ENCODE measurements around the gene TSPAN18. TPM values are rescaled to one million over a fixed set of nuclear protein-coding genes. Genes with fewer than 3 reads are reported as not detected.

Gene TSPAN18
- polyA plus RNA-seq, 1 of the 3 experiments (the other 2 are of a cell fraction) = 0.72 TPM

DNA sequence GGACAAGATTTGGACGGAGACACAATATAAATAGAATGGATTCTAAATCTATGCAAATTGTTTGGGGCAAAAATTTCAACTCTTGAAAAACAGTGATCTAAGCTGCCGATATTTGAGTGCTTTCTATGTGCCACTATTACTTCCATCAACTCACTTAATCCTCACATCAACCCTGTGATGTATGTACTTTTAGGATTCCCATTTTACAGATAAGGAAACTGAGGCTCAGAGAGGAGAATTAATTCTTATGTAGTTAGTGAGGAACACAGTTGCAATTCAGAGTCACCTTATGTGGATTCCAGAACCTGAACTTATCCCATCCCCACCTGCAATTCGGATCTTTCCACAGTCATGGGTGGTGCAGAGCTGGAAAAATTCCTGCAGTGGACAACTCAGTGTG lies 60.3 kb downstream of the TSPAN18 start:
- Histone ChIP-seq H3K79me2 (ENCODE audit: insufficient read depth) (no peaks in the 10 kb centered on the region), H4K20me1 (ENCODE audit: insufficient read depth) (no peaks in the 10 kb centered on the region), H2AFZ (ENCODE audit: low read depth) (no peak overlapping the region), H3K27ac (ENCODE audit: low read depth in 2 of 2, low read length in 1 of 2) (no peak overlapping the region), H3K9me3 (no peaks in the 10 kb centered on the region), H3K4me1 (ENCODE audit: control insufficient read depth in 1 of 2, insufficient read depth in 2 of 2, low read depth in 1 of 2, low read length in 1 of 2) (peaks cover 12 to 43% of the 10 kb centered on the region in 2 experiments; a peak in 3 of 4 replicates), H3F3A (replicated peaks; ENCODE audit: insufficient read depth) (peaks cover 4% of the 10 kb centered on the region), H3K4me2 (no peak overlapping the region), H3K27me3 (ENCODE audit: insufficient read depth) (no peaks in the 10 kb centered on the region; the same call in 1 of the 2 replicates), H3K36me3 (replicated peaks in 1 of 2; ENCODE audit: control insufficient read depth in 1 of 2, insufficient read depth in 2 of 2, low read length in 1 of 2) (no peaks in the 10 kb centered on the region), H3K4me3 (ENCODE audit: low read depth in 2 of 2, low read length in 1 of 2) (no peak overlapping the region), H3K9me2 (no peaks in the 10 kb centered on the region), H3K9ac (no peak overlapping the region)
- CTCF ChIA-PET = interaction anchor here (0.8 to 2.0 kb wide), 5 partner anchors 8 to 164 kb away, joined by 3 to 11 read pairs (median 3); no protein-coding TSS in a partner anchor
- POLR2A ChIA-PET = no interaction called here
- TF ChIP-seq SIN3A (IDR thresholded peaks at IDR 0.05; ENCODE audit: borderline replicate concordance, low read depth, low read length) (no peak), FOXJ3 (CRISPR knock-in tag; IDR thresholded peaks at IDR 0.05) (no peak), GATA2 (CRISPR knock-in tag; IDR thresholded peaks at IDR 0.05) (no peak)
- TF ChIP-seq, protein P1, sequence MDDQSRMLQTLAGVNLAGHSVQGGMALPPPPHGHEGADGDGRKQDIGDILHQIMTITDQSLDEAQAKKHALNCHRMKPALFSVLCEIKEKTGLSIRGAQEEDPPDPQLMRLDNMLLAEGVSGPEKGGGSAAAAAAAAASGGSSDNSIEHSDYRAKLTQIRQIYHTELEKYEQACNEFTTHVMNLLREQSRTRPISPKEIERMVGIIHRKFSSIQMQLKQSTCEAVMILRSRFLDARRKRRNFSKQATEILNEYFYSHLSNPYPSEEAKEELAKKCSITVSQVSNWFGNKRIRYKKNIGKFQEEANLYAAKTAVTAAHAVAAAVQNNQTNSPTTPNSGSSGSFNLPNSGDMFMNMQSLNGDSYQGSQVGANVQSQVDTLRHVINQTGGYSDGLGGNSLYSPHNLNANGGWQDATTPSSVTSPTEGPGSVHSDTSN (IDR thresholded peaks at IDR 0.05) = no peak
- no peak for DNase-seq
- 82% methylated on average over 3 of the region's 3 CpGs for WGBS (ENCODE audit: low lambda C conversion rate)

DNA sequence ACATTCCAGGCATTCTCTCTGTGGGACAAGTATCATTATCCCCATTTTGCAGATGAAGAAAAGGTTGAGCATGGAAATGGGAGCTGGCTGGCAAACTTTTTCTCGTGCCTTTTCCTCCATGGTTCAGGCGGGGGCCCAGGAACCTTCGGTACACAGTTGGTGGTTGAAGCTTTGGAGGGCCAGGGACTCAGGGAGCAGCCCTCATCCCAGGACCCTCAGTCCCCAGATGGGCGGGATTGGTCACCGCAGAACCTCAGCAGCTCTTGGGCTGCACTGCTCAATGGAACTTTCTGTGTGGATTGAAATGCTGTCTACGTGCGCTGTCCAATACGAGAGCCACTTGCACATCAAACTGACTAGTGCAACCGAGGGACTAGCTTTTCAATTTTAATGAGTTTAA lies 61.2 kb downstream of the TSPAN18 start:
- no peaks in the 10 kb centered on the region; the same call in 1 of the 2 replicates for H3K27me3 ChIP-seq (ENCODE audit: insufficient read depth)
- H3K4me1 ChIP-seq (ENCODE audit: control insufficient read depth in 1 of 2, insufficient read depth in 2 of 2, low read depth in 1 of 2, low read length in 1 of 2) = peaks cover 12 to 52% of the 10 kb centered on the region in 2 experiments; a peak in 3 of 4 replicates
- TF ChIP-seq, protein P2, sequence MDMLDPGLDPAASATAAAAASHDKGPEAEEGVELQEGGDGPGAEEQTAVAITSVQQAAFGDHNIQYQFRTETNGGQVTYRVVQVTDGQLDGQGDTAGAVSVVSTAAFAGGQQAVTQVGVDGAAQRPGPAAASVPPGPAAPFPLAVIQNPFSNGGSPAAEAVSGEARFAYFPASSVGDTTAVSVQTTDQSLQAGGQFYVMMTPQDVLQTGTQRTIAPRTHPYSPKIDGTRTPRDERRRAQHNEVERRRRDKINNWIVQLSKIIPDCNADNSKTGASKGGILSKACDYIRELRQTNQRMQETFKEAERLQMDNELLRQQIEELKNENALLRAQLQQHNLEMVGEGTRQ (IDR thresholded peaks at IDR 0.05; ENCODE audit: borderline replicate concordance, low read depth, low read length) = no peak
- no peak for TF ChIP-seq JUND (IDR thresholded peaks at IDR 0.05)
- no peak for TF ChIP-seq EP300 (IDR thresholded peaks at IDR 0.05; ENCODE audit: borderline replicate concordance in 1 of 2, low read depth in 1 of 2, low read length in 1 of 2)
- TF ChIP-seq YY1 (IDR thresholded peaks at IDR 0.05; ENCODE audit: low read depth) = no peak
- TF ChIP-seq NFIC (IDR thresholded peaks at IDR 0.05; ENCODE audit: borderline replicate concordance) = no peak
- no peak for TF ChIP-seq TCF12 (IDR thresholded peaks at IDR 0.05)
- no peak for TF ChIP-seq ELF1 (IDR thresholded peaks at IDR 0.05)
- TF ChIP-seq SIN3A (IDR thresholded peaks at IDR 0.05; ENCODE audit: borderline replicate concordance, low read depth, low read length) = no peak
- no peak for TF ChIP-seq FOSL2 (IDR thresholded peaks at IDR 0.05; ENCODE audit: borderline replicate concordance, low read depth)
- ChIA-PET CTCF (interaction anchor here (0.9 to 2.0 kb wide), 2 partner anchors 105 to 167 kb away, joined by 4 to 7 read pairs; no protein-coding TSS in a partner anchor), POLR2A (no interaction called here)
- H3K9ac ChIP-seq = no peak overlapping the region
- H2AFZ ChIP-seq (ENCODE audit: low read depth) = no peak overlapping the region
- no peak for DNase-seq
- no peaks in the 10 kb centered on the region for H3K9me2 ChIP-seq
- H3K4me3 ChIP-seq (ENCODE audit: low read depth in 2 of 2, low read length in 1 of 2) = no peak overlapping the region
- 77% methylated on average over 7 of the region's 9 CpGs for WGBS (ENCODE audit: low lambda C conversion rate)
- H3F3A ChIP-seq (replicated peaks; ENCODE audit: insufficient read depth) = peaks cover 4% of the 10 kb centered on the region
- H3K27ac ChIP-seq (ENCODE audit: low read depth in 2 of 2, low read length in 1 of 2) = no peak overlapping the region
- no peaks in the 10 kb centered on the region for H4K20me1 ChIP-seq (ENCODE audit: insufficient read depth)
- H3K79me2 ChIP-seq (ENCODE audit: insufficient read depth) = no peaks in the 10 kb centered on the region
- no peak overlapping the region for H3K4me2 ChIP-seq
- H3K9me3 ChIP-seq = no peaks in the 10 kb centered on the region
- H3K36me3 ChIP-seq (replicated peaks in 1 of 2; ENCODE audit: control insufficient read depth in 1 of 2, insufficient read depth in 2 of 2, low read length in 1 of 2) = no peaks in the 10 kb centered on the region
